ENCODE data around the gene DUOXA2.

Gene DUOXA2

GRCh38 chr15:45115312-45115820 lies 1.2 kb downstream of the DUOXA2 start:
- DNase-seq (ENCODE audit: extremely low spot score, insufficient read length, low read depth) (no peak), FAIRE-seq (no peak)

GRCh38 chr15:45116006-45116481 lies 1.9 kb downstream of the DUOXA2 start:
- FAIRE-seq: no peak

GRCh38 chr15:45116482-45117307 lies 2.6 kb downstream of the DUOXA2 start:
- FAIRE-seq: no peak

More at GRCh38 chr15:45116006-45116481, 1.9 kb downstream of the DUOXA2 start:
- no peak for DNase-seq (ENCODE audit: extremely low spot score, insufficient read length, low read depth)

GRCh38 chr15:45117308-45118130 lies 3.4 kb downstream of the DUOXA2 start:
- FAIRE-seq: no peak
- DNase-seq (ENCODE audit: extremely low spot score, insufficient read length, low read depth): no peak

More at GRCh38 chr15:45116482-45117307, 2.6 kb downstream of the DUOXA2 start:
- DNase-seq (ENCODE audit: extremely low spot score, insufficient read length, low read depth): no peak

GRCh38 chr15:45118131-45118588 lies 4.0 kb downstream of the DUOXA2 start:
- FAIRE-seq: peak; percentile 92
- peak; percentile 71 for DNase-seq (ENCODE audit: extremely low spot score, insufficient read length, low read depth)

- FAIRE-seq: no peak
- no peak for DNase-seq (ENCODE audit: extremely low spot score, insufficient read length, low read depth)
Measured at GRCh38 chr15:45118996-45119395, 4.9 kb downstream of the DUOXA2 start.

- DNase-seq (ENCODE audit: extremely low spot score, insufficient read length, low read depth) (no peak), FAIRE-seq (no peak)
Measured at GRCh38 chr15:45120081-45120972, 6.2 kb downstream of the DUOXA2 start.

GRCh38 chr15:45121020-45121419 lies 6.9 kb downstream of the DUOXA2 start:
- no peak for FAIRE-seq
- DNase-seq (ENCODE audit: extremely low spot score, insufficient read length, low read depth): no peak

- no peak for FAIRE-seq
Measured at GRCh38 chr15:45121706-45122417, 7.7 kb downstream of the DUOXA2 start.

GRCh38 chr15:45122719-45123118 lies 8.6 kb downstream of the DUOXA2 start:
- DNase-seq (ENCODE audit: extremely low spot score, insufficient read length, low read depth) (no peak), FAIRE-seq (no peak)

More at GRCh38 chr15:45121706-45122417, 7.7 kb downstream of the DUOXA2 start:
- DNase-seq (ENCODE audit: extremely low spot score, insufficient read length, low read depth): no peak

GRCh38 chr15:45123397-45123796 lies 9.3 kb downstream of the DUOXA2 start:
- FAIRE-seq (no peak), DNase-seq (ENCODE audit: extremely low spot score, insufficient read length, low read depth) (no peak)

GRCh38 chr15:45126535-45127158 lies 12.5 kb downstream of the DUOXA2 start:
- DNase-seq (ENCODE audit: extremely low spot score, insufficient read length, low read depth): no peak
- FAIRE-seq: no peak

GRCh38 chr15:45128971-45129639 lies 15.0 kb downstream of the DUOXA2 start:
- DNase-seq (ENCODE audit: extremely low spot score, insufficient read length, low read depth): no peak
- FAIRE-seq: no peak

GRCh38 chr15:45129651-45130129 lies 15.6 kb downstream of the DUOXA2 start, which contains the start of the genes DUOX1 and DUOXA1:
DUOX1 (plus strand) TSS chr15:45129994; CDS start chr15:45131967, 1,973 bp downstream.
DUOXA1 (minus strand) TSS chr15:45129879; CDS start chr15:45123014, 6,865 bp downstream.
- no peak for DNase-seq (ENCODE audit: extremely low spot score, insufficient read length, low read depth)
- no peak for FAIRE-seq

- FAIRE-seq (no peak), DNase-seq (ENCODE audit: extremely low spot score, insufficient read length, low read depth) (no peak)
Measured at GRCh38 chr15:45130291-45131000, 16.3 kb downstream of the DUOXA2 start.

- DNase-seq (ENCODE audit: extremely low spot score, insufficient read length, low read depth) (no peak), FAIRE-seq (no peak)
Measured at GRCh38 chr15:45131510-45131909, 17.4 kb downstream of the DUOXA2 start.

Measured in GM18507 (cell line).